ENCODE data around the gene BIN1. TPM values are rescaled to one million over a fixed set of nuclear protein-coding genes. Genes with fewer than 3 reads are reported as not detected.

BIN1 gene
- 103 and 112 TPM in 2 replicates for total RNA-seq (2012; rRNA removed)

GRCh38 chr2:127106991-127107621 lies at the start of gene BIN1:
Gene BIN1 (minus strand): TSS chr2:127107154. CDS start chr2:127106943, 211 bp downstream.
- peak within 1 kb of the TSS; percentile 98 for H3K9ac ChIP-seq (ENCODE audit: low read depth, low read length)
- no peaks in the 10 kb centered on the region for H3K27me3 ChIP-seq (ENCODE audit: control insufficient read depth, insufficient read depth, low read length)
- H3K4me2 ChIP-seq (ENCODE audit: low read length) = peak within 1 kb of the TSS; percentile 87
- H3K36me3 ChIP-seq (ENCODE audit: insufficient read depth, low read length) = peaks cover 11% of the 10 kb centered on the region
- peaks cover 47% of the 10 kb centered on the region for H3K4me1 ChIP-seq (ENCODE audit: control insufficient read depth, insufficient read depth, low read length)
- peak within 1 kb of the TSS; percentile 92 for H3K4me3 ChIP-seq (ENCODE audit: low read length)
- no peaks in the 10 kb centered on the region for H3K9me3 ChIP-seq (replicated peaks; ENCODE audit: low read length)

GRCh38 chr2:127155947-127156346 lies 49.0 kb upstream of the BIN1 start:
- Histone ChIP-seq H3K4me3 (ENCODE audit: low read length) (no peak overlapping the region), H3K4me1 (ENCODE audit: control insufficient read depth, insufficient read depth, low read length) (peaks cover 54% of the 10 kb centered on the region), H3K9me3 (replicated peaks; ENCODE audit: low read length) (peaks cover 2% of the 10 kb centered on the region), H3K9ac (ENCODE audit: low read depth, low read length) (peak overlapping the region; percentile 0), H3K4me2 (ENCODE audit: low read length) (peak overlapping the region; percentile 36), H3K27me3 (ENCODE audit: control insufficient read depth, insufficient read depth, low read length) (no peaks in the 10 kb centered on the region), H3K36me3 (ENCODE audit: insufficient read depth, low read length) (no peaks in the 10 kb centered on the region)

- H3K36me3 ChIP-seq (ENCODE audit: insufficient read depth, low read length) = no peaks in the 10 kb centered on the region
- H3K4me2 ChIP-seq (ENCODE audit: low read length) = no peak overlapping the region
- peaks cover 5% of the 10 kb centered on the region for H3K9me3 ChIP-seq (replicated peaks; ENCODE audit: low read length)
- H3K9ac ChIP-seq (ENCODE audit: low read depth, low read length) = peak overlapping the region; percentile 0
- no peak overlapping the region for H3K4me3 ChIP-seq (ENCODE audit: low read length)
- H3K27me3 ChIP-seq (ENCODE audit: control insufficient read depth, insufficient read depth, low read length) = no peaks in the 10 kb centered on the region
- H3K4me1 ChIP-seq (ENCODE audit: control insufficient read depth, insufficient read depth, low read length) = peaks cover 54% of the 10 kb centered on the region
These were observed 48.2 kb upstream of the BIN1 start for GRCh38 chr2:127155028-127155581.

- Histone ChIP-seq H3K36me3 (ENCODE audit: insufficient read depth, low read length) (no peaks in the 10 kb centered on the region), H3K4me2 (ENCODE audit: low read length) (peak overlapping the region; percentile 55), H3K9ac (ENCODE audit: low read depth, low read length) (peak overlapping the region; percentile 66), H3K4me3 (ENCODE audit: low read length) (no peak overlapping the region), H3K27me3 (ENCODE audit: control insufficient read depth, insufficient read depth, low read length) (no peaks in the 10 kb centered on the region), H3K4me1 (ENCODE audit: control insufficient read depth, insufficient read depth, low read length) (peaks cover 58% of the 10 kb centered on the region), H3K9me3 (replicated peaks; ENCODE audit: low read length) (peaks cover 5% of the 10 kb centered on the region)
These were observed 47.4 kb upstream of the BIN1 start for GRCh38 chr2:127154396-127154795.

- peaks cover 5% of the 10 kb centered on the region for H3K9me3 ChIP-seq (replicated peaks; ENCODE audit: low read length)
- peak overlapping the region; percentile 66 for H3K9ac ChIP-seq (ENCODE audit: low read depth, low read length)
- peak overlapping the region; percentile 55 for H3K4me2 ChIP-seq (ENCODE audit: low read length)
- peaks cover 63% of the 10 kb centered on the region for H3K4me1 ChIP-seq (ENCODE audit: control insufficient read depth, insufficient read depth, low read length)
- H3K4me3 ChIP-seq (ENCODE audit: low read length) = no peak overlapping the region
- H3K27me3 ChIP-seq (ENCODE audit: control insufficient read depth, insufficient read depth, low read length) = no peaks in the 10 kb centered on the region
- H3K36me3 ChIP-seq (ENCODE audit: insufficient read depth, low read length) = no peaks in the 10 kb centered on the region
These were observed 46.8 kb upstream of the BIN1 start for GRCh38 chr2:127153691-127154158.

GRCh38 chr2:127150996-127151395 lies 44.0 kb upstream of the BIN1 start:
- H3K4me1 ChIP-seq (ENCODE audit: control insufficient read depth, insufficient read depth, low read length) = peaks cover 68% of the 10 kb centered on the region

GRCh38 chr2:127149384-127149783 lies 42.4 kb upstream of the BIN1 start:
- peak overlapping the region; percentile 59 for H3K4me2 ChIP-seq (ENCODE audit: low read length)
- peaks cover 68% of the 10 kb centered on the region for H3K4me1 ChIP-seq (ENCODE audit: control insufficient read depth, insufficient read depth, low read length)
- no peaks in the 10 kb centered on the region for H3K36me3 ChIP-seq (ENCODE audit: insufficient read depth, low read length)
- peak overlapping the region; percentile 65 for H3K9ac ChIP-seq (ENCODE audit: low read depth, low read length)
- H3K27me3 ChIP-seq (ENCODE audit: control insufficient read depth, insufficient read depth, low read length) = no peaks in the 10 kb centered on the region
- H3K9me3 ChIP-seq (replicated peaks; ENCODE audit: low read length) = peaks cover 5% of the 10 kb centered on the region
- no peak overlapping the region for H3K4me3 ChIP-seq (ENCODE audit: low read length)

More at GRCh38 chr2:127150996-127151395, 44.0 kb upstream of the BIN1 start:
- Histone ChIP-seq H3K9ac (ENCODE audit: low read depth, low read length) (no peak overlapping the region), H3K9me3 (replicated peaks; ENCODE audit: low read length) (peaks cover 5% of the 10 kb centered on the region), H3K36me3 (ENCODE audit: insufficient read depth, low read length) (no peaks in the 10 kb centered on the region), H3K27me3 (ENCODE audit: control insufficient read depth, insufficient read depth, low read length) (no peaks in the 10 kb centered on the region), H3K4me3 (ENCODE audit: low read length) (no peak overlapping the region), H3K4me2 (ENCODE audit: low read length) (no peak overlapping the region)

- no peaks in the 10 kb centered on the region for H3K36me3 ChIP-seq (ENCODE audit: insufficient read depth, low read length)
- no peaks in the 10 kb centered on the region for H3K27me3 ChIP-seq (ENCODE audit: control insufficient read depth, insufficient read depth, low read length)
- H3K9ac ChIP-seq (ENCODE audit: low read depth, low read length) = peak overlapping the region; percentile 17
- H3K9me3 ChIP-seq (replicated peaks; ENCODE audit: low read length) = peaks cover 5% of the 10 kb centered on the region
- peak overlapping the region; percentile 3 for H3K4me2 ChIP-seq (ENCODE audit: low read length)
- H3K4me3 ChIP-seq (ENCODE audit: low read length) = no peak overlapping the region
- peaks cover 65% of the 10 kb centered on the region for H3K4me1 ChIP-seq (ENCODE audit: control insufficient read depth, insufficient read depth, low read length)
These were observed 40.0 kb upstream of the BIN1 start for GRCh38 chr2:127146820-127147502.

GRCh38 chr2:127146071-127146725 lies 39.2 kb upstream of the BIN1 start:
- Histone ChIP-seq H3K36me3 (ENCODE audit: insufficient read depth, low read length) (no peaks in the 10 kb centered on the region), H3K4me3 (ENCODE audit: low read length) (no peak overlapping the region), H3K27me3 (ENCODE audit: control insufficient read depth, insufficient read depth, low read length) (no peaks in the 10 kb centered on the region), H3K4me2 (ENCODE audit: low read length) (no peak overlapping the region), H3K4me1 (ENCODE audit: control insufficient read depth, insufficient read depth, low read length) (peaks cover 64% of the 10 kb centered on the region), H3K9ac (ENCODE audit: low read depth, low read length) (peak overlapping the region; percentile 73), H3K9me3 (replicated peaks; ENCODE audit: low read length) (peaks cover 5% of the 10 kb centered on the region)

- H3K4me1 ChIP-seq (ENCODE audit: control insufficient read depth, insufficient read depth, low read length) = peaks cover 64% of the 10 kb centered on the region
- peak overlapping the region; percentile 47 for H3K4me2 ChIP-seq (ENCODE audit: low read length)
- H3K36me3 ChIP-seq (ENCODE audit: insufficient read depth, low read length) = no peaks in the 10 kb centered on the region
- no peaks in the 10 kb centered on the region for H3K9me3 ChIP-seq (replicated peaks; ENCODE audit: low read length)
- no peaks in the 10 kb centered on the region for H3K27me3 ChIP-seq (ENCODE audit: control insufficient read depth, insufficient read depth, low read length)
- H3K4me3 ChIP-seq (ENCODE audit: low read length) = peak overlapping the region; percentile 40
- H3K9ac ChIP-seq (ENCODE audit: low read depth, low read length) = peak overlapping the region; percentile 73
These were observed 38.4 kb upstream of the BIN1 start for GRCh38 chr2:127145280-127145895.
